ENCODE measurements around the gene ECT2. TPM values are rescaled to one million over a fixed set of nuclear protein-coding genes. Genes with fewer than 3 reads are reported as not detected.

The ECT2 gene
- total and polyA plus RNA-seq, 2 of the 8 experiments (the other 6 are each of a cell fraction or from before 2014, with no cell fraction given): 19.5 to 88.7 TPM

GRCh38 chr3:172800156-172800555 is 49.6 kb downstream of the ECT2 start:
- TF ChIP-seq POU5F1 (IDR thresholded peaks at IDR 0.05; ENCODE audit: low read depth, low read length) (no peak), RAD21 (IDR thresholded peaks at IDR 0.05 in 1 of 2, conservative IDR thresholded peaks at IDR 0.05 in 1 of 2; ENCODE audit: low read depth in 2 of 2, low read length in 2 of 2) (no peak)
- H3K56ac ChIP-seq (replicated peaks; ENCODE audit: insufficient read length, low read depth, low read length): no peak overlapping the region

More at GRCh38 chr3:172800156-172800555, 49.6 kb downstream of the ECT2 start:
- Histone ChIP-seq H3K27me3 (replicated peaks in 1 of 4; ENCODE audit: control insufficient read depth in 3 of 4, extremely low read depth in 1 of 4, insufficient read depth in 3 of 4, low read length in 3 of 4) (no peaks in the 10 kb centered on the region), H2BK120ac (replicated peaks; ENCODE audit: low read depth, low read length) (no peak overlapping the region), H2BK20ac (ENCODE audit: low read length) (no peak overlapping the region), H3K18ac (ENCODE audit: extremely low read depth, low read length) (no peak overlapping the region), H3K9ac (replicated peaks in 1 of 4; ENCODE audit: extremely low read depth in 1 of 4, low read depth in 3 of 4, low read length in 3 of 4) (no peak overlapping the region), H3K4me3 (ENCODE audit: extremely low read depth in 1 of 4, insufficient read depth in 2 of 4, low read depth in 3 of 4, low read length in 4 of 4) (no peak overlapping the region), H4K8ac (ENCODE audit: extremely low read depth, insufficient read depth, low read length) (no peak overlapping the region), H4K20me1 (replicated peaks in 1 of 2; ENCODE audit: control insufficient read depth in 1 of 2, insufficient read depth in 2 of 2, low read length in 2 of 2) (no peaks in the 10 kb centered on the region), H3K79me1 (ENCODE audit: low read depth, low read length) (no peaks in the 10 kb centered on the region), H3K4ac (replicated peaks; ENCODE audit: insufficient read length, low read depth, low read length) (no peak overlapping the region), H3K9me3 (ENCODE audit: insufficient read depth in 2 of 2, low read depth in 1 of 2, low read length in 1 of 2) (no peaks in the 10 kb centered on the region), H3K23ac (ENCODE audit: insufficient read length) (no peak overlapping the region), H2BK15ac (ENCODE audit: low read length) (no peak overlapping the region), H3K14ac (ENCODE audit: insufficient read length) (no peak overlapping the region), H2AK5ac (ENCODE audit: low read depth, low read length) (no peak overlapping the region), H3K27ac (ENCODE audit: low read depth, low read length) (no peak overlapping the region), H4K91ac (replicated peaks; ENCODE audit: insufficient read length, low read length) (no peak overlapping the region), H2AFZ (ENCODE audit: low read length) (no peak overlapping the region), H3K4me2 (ENCODE audit: insufficient read depth in 1 of 2, low read depth in 2 of 2, low read length in 2 of 2) (no peak overlapping the region), H2BK12ac (ENCODE audit: low read depth, low read length) (no peak overlapping the region), H4K5ac (ENCODE audit: insufficient read length, low read depth, low read length) (no peak overlapping the region), H3K23me2 (ENCODE audit: low read depth, low read length) (no peaks in the 10 kb centered on the region; the same call in 1 of the 2 replicates), H2BK5ac (ENCODE audit: low read depth, low read length) (no peak overlapping the region), H3K4me1 (replicated peaks in 1 of 4; ENCODE audit: control insufficient read depth in 3 of 4, insufficient read depth in 4 of 4, low read length in 3 of 4) (no peaks in the 10 kb centered on the region), H3K79me2 (ENCODE audit: control insufficient read depth in 1 of 2, insufficient read depth in 2 of 2, low read length in 2 of 2) (peaks cover 0 to 2% of the 10 kb centered on the region in 2 experiments; a peak in 1 of 4 replicates), H3K36me3 (ENCODE audit: control insufficient read depth in 2 of 4, insufficient read depth in 4 of 4, low read length in 3 of 4) (peaks cover 0 to 51% (median 4%) of the 10 kb centered on the region in 4 experiments; a peak in 5 of 8 replicates)
- DNase-seq (ENCODE audit: low read depth in 1 of 2, low spot score in 2 of 2) (no peak), FAIRE-seq (no peak)
- CTCF ChIA-PET (ENCODE audit: partially characterized antibody): interaction anchor here (0.6 to 1.7 kb wide), 4 partner anchors 9 to 127 kb away, joined by 3 to 6 read pairs (median 4); no protein-coding TSS in a partner anchor
- POLR2A ChIA-PET (ENCODE audit: partially characterized antibody): interaction anchor here (1.0 to 1.7 kb wide), 4 partner anchors 9 to 49 kb away, joined by 3 to 4 read pairs (median 3); partner anchors contain the start of gene ECT2
- 95% methylated on average over 2 of the region's 2 CpGs; no CpG with 5 or more reads in 1 of the 2 experiments for WGBS, 2 experiments (ENCODE audit: extremely low coverage in 1 of 2, insufficient coverage in 1 of 2, insufficient read length in 1 of 2, insufficient replicate concordance in 2 of 2, low coverage in 1 of 2, low lambda C conversion rate in 2 of 2, missing lambda C conversion rate in 1 of 2)
